IgD-negative memory B cell (primary cell): ENCODE data around the gene PTX3. TPM values are rescaled to one million over a fixed set of nuclear protein-coding genes. Genes with fewer than 3 reads are reported as not detected.

Experiments used
- H3K27ac Mint-ChIP-seq, 3 donors: one replicate each; pipeline ENCODE4 v1.8.0; 2020 to 2022; ENCODE audit warnings: mild to moderate bottlenecking in 3 of 3, mixed read lengths in 3 of 3, moderate library complexity in 1 of 3
- H3K27me3 Mint-ChIP-seq: one replicate; pipeline ENCODE4 v1.8.0; 2021; ENCODE audit warnings: mixed read lengths
- H3K36me3 Mint-ChIP-seq: one replicate; pipeline ENCODE4 v1.8.0; 2020; ENCODE audit warnings: mild to moderate bottlenecking, mixed read lengths
- H3K4me1 Mint-ChIP-seq, 3 donors: one replicate each; pipeline ENCODE4 v1.8.0; 2020 to 2022; ENCODE audit warnings: mixed read lengths in 3 of 3, mild to moderate bottlenecking in 1 of 3
- H3K4me3 Mint-ChIP-seq, 4 donors: one replicate each; pipeline ENCODE4 v1.8.0; 2020 to 2022; ENCODE audit warnings: mild to moderate bottlenecking in 4 of 4, mixed read lengths in 4 of 4, moderate library complexity in 3 of 4
- H3K9me3 Mint-ChIP-seq, 3 donors: one replicate each; pipeline ENCODE4 v1.8.0; 2020 to 2021; ENCODE audit warnings: mixed read lengths in 3 of 3, mild to moderate bottlenecking in 1 of 3
- polyA plus RNA-seq: library from polyadenylated mRNA; unstranded; fragments of 300-500 nt; fragmentation: Illumina TruSeq; gene quantifications from one replicate; pipeline ENCODE4 v1.2.3, GENCODE V29; 2021

Gene PTX3
- polyA plus RNA-seq, 1 donor from 2014 or later, result not detected

- H3K4me1 Mint-ChIP-seq, result no peaks in the 10 kb centered on the region
- no peak overlapping the region for H3K4me3 Mint-ChIP-seq
- no peaks in the 10 kb centered on the region for H3K36me3 Mint-ChIP-seq
- H3K9me3 Mint-ChIP-seq, result peaks cover 0 to 1% (median 0%) of the 10 kb centered on the region in 3 donors
- H3K27me3 Mint-ChIP-seq, result peaks cover 7% of the 10 kb centered on the region
- H3K27ac Mint-ChIP-seq, result no peak overlapping the region
Observed at GRCh38 chr3:157443905-157444796, 7.5 kb downstream of the PTX3 start.

GRCh38 chr3:157444797-157445184 lies 8.1 kb downstream of the PTX3 start:
- H3K36me3 Mint-ChIP-seq, result no peaks in the 10 kb centered on the region
- peaks cover 4% of the 10 kb centered on the region for H3K27me3 Mint-ChIP-seq
- H3K4me3 Mint-ChIP-seq, result no peak overlapping the region
- H3K9me3 Mint-ChIP-seq, result peaks cover 0 to 1% (median 0%) of the 10 kb centered on the region in 3 donors
- H3K4me1 Mint-ChIP-seq, result no peaks in the 10 kb centered on the region
- no peak overlapping the region for H3K27ac Mint-ChIP-seq

GRCh38 chr3:157445857-157446256 lies 9.2 kb downstream of the PTX3 start:
- Mint-ChIP-seq H3K4me3 (no peak overlapping the region), H3K36me3 (no peaks in the 10 kb centered on the region), H3K27ac (no peak overlapping the region), H3K4me1 (no peaks in the 10 kb centered on the region), H3K27me3 (peaks cover 3% of the 10 kb centered on the region), H3K9me3 (peaks cover 0 to 1% (median 0%) of the 10 kb centered on the region in 3 donors)

GRCh38 chr3:157447026-157447694 lies 10.5 kb downstream of the PTX3 start:
- no peaks in the 10 kb centered on the region for H3K27me3 Mint-ChIP-seq
- H3K4me1 Mint-ChIP-seq, result no peaks in the 10 kb centered on the region
- no peak overlapping the region for H3K4me3 Mint-ChIP-seq
- peaks cover under 1% of the 10 kb centered on the region for H3K36me3 Mint-ChIP-seq
- peaks cover 0 to 1% (median under 1%) of the 10 kb centered on the region in 3 donors for H3K9me3 Mint-ChIP-seq
- no peak overlapping the region for H3K27ac Mint-ChIP-seq

- Mint-ChIP-seq H3K9me3 (peaks cover 0 to 6% (median 1%) of the 10 kb centered on the region in 3 donors), H3K27me3 (peaks cover 1% of the 10 kb centered on the region), H3K27ac (no peak overlapping the region), H3K4me1 (no peaks in the 10 kb centered on the region), H3K4me3 (no peak overlapping the region), H3K36me3 (peaks cover 2% of the 10 kb centered on the region)
Observed at GRCh38 chr3:157452097-157452496, 15.4 kb downstream of the PTX3 start.

- Mint-ChIP-seq H3K9me3 (peaks cover 0 to 6% (median 1%) of the 10 kb centered on the region in 3 donors), H3K36me3 (peaks cover 3% of the 10 kb centered on the region), H3K27ac (no peak overlapping the region), H3K27me3 (peaks cover 2% of the 10 kb centered on the region), H3K4me3 (no peak overlapping the region), H3K4me1 (no peaks in the 10 kb centered on the region)
Observed at GRCh38 chr3:157453824-157454223, 17.2 kb downstream of the PTX3 start.

GRCh38 chr3:157459706-157460105 lies 23.1 kb downstream of the PTX3 start:
- Mint-ChIP-seq H3K9me3 (peaks cover 0 to 3% (median 0%) of the 10 kb centered on the region in 3 donors), H3K27ac (no peak overlapping the region), H3K27me3 (peaks cover 1% of the 10 kb centered on the region), H3K4me3 (no peak overlapping the region), H3K36me3 (peaks cover 1% of the 10 kb centered on the region), H3K4me1 (peaks cover 0 to 2% (median 0%) of the 10 kb centered on the region in 3 donors)

GRCh38 chr3:157460253-157460652 lies 23.6 kb downstream of the PTX3 start:
- Mint-ChIP-seq H3K9me3 (peaks cover 0 to 1% (median 0%) of the 10 kb centered on the region in 3 donors), H3K4me1 (peaks cover 0 to 2% (median 0%) of the 10 kb centered on the region in 3 donors), H3K27me3 (peaks cover 1% of the 10 kb centered on the region), H3K27ac (no peak overlapping the region), H3K4me3 (no peak overlapping the region), H3K36me3 (peaks cover 1% of the 10 kb centered on the region)

- Mint-ChIP-seq H3K9me3 (no peaks in the 10 kb centered on the region), H3K36me3 (no peaks in the 10 kb centered on the region), H3K27me3 (no peaks in the 10 kb centered on the region), H3K4me3 (no peak overlapping the region), H3K27ac (no peak overlapping the region), H3K4me1 (peaks cover 0 to 2% (median 0%) of the 10 kb centered on the region in 3 donors)
Observed at GRCh38 chr3:157463816-157464215, 27.2 kb downstream of the PTX3 start.

GRCh38 chr3:157464321-157464720 lies 27.7 kb downstream of the PTX3 start:
- Mint-ChIP-seq H3K27me3 (no peaks in the 10 kb centered on the region), H3K4me3 (no peak overlapping the region), H3K27ac (no peak overlapping the region), H3K4me1 (peaks cover 0 to 2% (median 0%) of the 10 kb centered on the region in 3 donors), H3K36me3 (no peaks in the 10 kb centered on the region), H3K9me3 (no peaks in the 10 kb centered on the region)

- Mint-ChIP-seq H3K4me1 (no peaks in the 10 kb centered on the region), H3K4me3 (no peak overlapping the region), H3K27me3 (no peaks in the 10 kb centered on the region), H3K36me3 (no peaks in the 10 kb centered on the region), H3K9me3 (no peaks in the 10 kb centered on the region), H3K27ac (no peak overlapping the region)
Observed at GRCh38 chr3:157465741-157466140, 29.1 kb downstream of the PTX3 start.

GRCh38 chr3:157467200-157467599 lies 30.6 kb downstream of the PTX3 start:
- Mint-ChIP-seq H3K27ac (no peak overlapping the region), H3K27me3 (no peaks in the 10 kb centered on the region), H3K4me3 (no peak overlapping the region)

GRCh38 chr3:157469561-157470294 lies 33.1 kb downstream of the PTX3 start:
- Mint-ChIP-seq H3K9me3 (no peaks in the 10 kb centered on the region), H3K27me3 (no peaks in the 10 kb centered on the region), H3K27ac (no peak overlapping the region), H3K4me3 (no peak overlapping the region), H3K4me1 (no peaks in the 10 kb centered on the region), H3K36me3 (no peaks in the 10 kb centered on the region)

More at GRCh38 chr3:157467200-157467599, 30.6 kb downstream of the PTX3 start:
- H3K9me3 Mint-ChIP-seq, result no peaks in the 10 kb centered on the region
- H3K36me3 Mint-ChIP-seq, result no peaks in the 10 kb centered on the region
- no peaks in the 10 kb centered on the region for H3K4me1 Mint-ChIP-seq

- no peaks in the 10 kb centered on the region for H3K9me3 Mint-ChIP-seq
- no peak overlapping the region for H3K27ac Mint-ChIP-seq
- H3K27me3 Mint-ChIP-seq, result no peaks in the 10 kb centered on the region
- H3K36me3 Mint-ChIP-seq, result no peaks in the 10 kb centered on the region
- no peak overlapping the region for H3K4me3 Mint-ChIP-seq
- H3K4me1 Mint-ChIP-seq, result no peaks in the 10 kb centered on the region
Observed at GRCh38 chr3:157471064-157471463, 34.4 kb downstream of the PTX3 start.

- Mint-ChIP-seq H3K9me3 (no peaks in the 10 kb centered on the region), H3K4me3 (no peak overlapping the region), H3K27ac (no peak overlapping the region), H3K4me1 (no peaks in the 10 kb centered on the region), H3K36me3 (no peaks in the 10 kb centered on the region), H3K27me3 (no peaks in the 10 kb centered on the region)
Observed at GRCh38 chr3:157472648-157473047, 36.0 kb downstream of the PTX3 start.
